ENCODE data around the gene ARHGAP15.

Gene ARHGAP15

DNA sequence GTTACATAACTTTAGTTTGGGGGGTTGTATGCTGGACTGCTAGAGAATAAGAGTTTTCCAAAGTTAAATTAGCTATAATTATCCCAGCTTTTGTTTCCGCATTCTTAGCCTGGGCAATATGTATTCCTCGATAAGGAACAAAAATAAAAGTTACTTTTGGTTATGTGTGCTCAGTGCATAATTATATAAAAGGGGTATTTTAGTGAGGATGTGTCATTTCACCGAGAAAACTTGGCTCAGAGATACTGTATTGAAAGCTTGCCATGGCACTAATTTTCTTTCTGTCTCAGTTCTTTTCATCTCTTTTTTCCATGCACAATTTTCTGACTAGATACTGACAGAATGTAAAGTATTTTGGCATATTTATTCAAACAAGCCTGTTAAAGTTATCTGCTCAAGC lies 28.2 kb downstream of the ARHGAP15 start:
- Histone ChIP-seq H3K18ac (ENCODE audit: low read length) (no peak overlapping the region), H3K9ac (ENCODE audit: low read depth, low read length, poor library complexity) (no peak overlapping the region), H4K91ac (ENCODE audit: low read depth, low read length, poor library complexity) (no peak overlapping the region), H2BK15ac (ENCODE audit: low read length) (no peak overlapping the region), H3K9me3 (replicated peaks in 1 of 2; ENCODE audit: control insufficient read depth in 2 of 2, insufficient read depth in 1 of 2, low read depth in 1 of 2, low read length in 2 of 2) (no peaks in the 10 kb centered on the region), H2AFZ (ENCODE audit: low read length) (no peak overlapping the region), H3K4ac (ENCODE audit: low read length) (no peak overlapping the region), H3K4me2 (ENCODE audit: insufficient read depth, low read length, poor library complexity, severe bottlenecking) (no peak overlapping the region), H3K27ac (replicated peaks; ENCODE audit: low read length) (no peak overlapping the region), H2BK120ac (ENCODE audit: low read depth, low read length) (no peak overlapping the region), H3K36me3 (replicated peaks in 1 of 2; ENCODE audit: control insufficient read depth in 2 of 2, insufficient read depth in 2 of 2, low read length in 2 of 2) (no peaks in the 10 kb centered on the region), H2BK12ac (ENCODE audit: low read length) (no peak overlapping the region), H3K4me1 (ENCODE audit: control insufficient read depth in 2 of 2, insufficient read depth in 1 of 2, low read depth in 1 of 2, low read length in 2 of 2) (peaks cover 0 to 4% of the 10 kb centered on the region in 2 donors), H3K79me1 (ENCODE audit: low read depth, low read length) (no peaks in the 10 kb centered on the region), H3K4me3 (ENCODE audit: low read length in 2 of 2) (no peak overlapping the region), H3K27me3 (ENCODE audit: control insufficient read depth in 3 of 3, insufficient read depth in 3 of 3, low read depth in 1 of 3, low read length in 3 of 3) (no peaks in the 10 kb centered on the region), H4K8ac (ENCODE audit: low read depth, low read length) (no peak overlapping the region), H3K14ac (ENCODE audit: low read length) (no peak overlapping the region), H2BK5ac (ENCODE audit: low read length) (no peak overlapping the region), H3K23ac (ENCODE audit: low read depth, low read length, poor library complexity) (no peak overlapping the region), H2AK5ac (ENCODE audit: low read depth, low read length) (no peak overlapping the region)
- no CpG with 5 or more reads among the region's 3 CpGs for WGBS, 2 donors (ENCODE audit: extremely low coverage in 2 of 2, insufficient read length in 2 of 2, insufficient replicate concordance in 1 of 2)
- no peak for DNase-seq (ENCODE audit: low spot score)

DNA sequence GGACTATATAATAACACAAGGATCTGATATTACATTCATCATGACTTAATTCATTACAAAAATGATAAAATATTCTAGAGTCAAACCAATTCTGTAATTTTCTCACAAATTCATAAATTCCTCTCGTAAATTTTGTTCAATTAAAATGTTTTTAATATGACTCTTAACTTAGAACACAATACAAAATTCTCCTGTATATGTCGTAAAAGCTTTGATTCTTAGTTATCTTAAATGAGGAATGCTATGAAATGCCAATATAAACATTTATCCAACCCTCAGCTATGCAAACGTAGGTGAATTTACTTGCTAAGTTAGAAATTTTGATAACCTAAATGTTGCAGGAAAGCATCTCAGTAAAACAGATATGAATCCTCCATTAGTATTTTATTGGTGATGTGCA lies 28.9 kb downstream of the ARHGAP15 start:
- H3K14ac ChIP-seq (ENCODE audit: low read length) = no peak overlapping the region
- H3K4ac ChIP-seq (ENCODE audit: low read length) = no peak overlapping the region

GRCh38 chr2:143158551-143159485 lies 29.6 kb downstream of the ARHGAP15 start:
- Histone ChIP-seq H3K23ac (ENCODE audit: low read depth, low read length, poor library complexity) (no peak overlapping the region), H4K91ac (ENCODE audit: low read depth, low read length, poor library complexity) (no peak overlapping the region), H3K4me2 (ENCODE audit: insufficient read depth, low read length, poor library complexity, severe bottlenecking) (no peak overlapping the region), H3K27me3 (ENCODE audit: control insufficient read depth in 3 of 3, insufficient read depth in 3 of 3, low read depth in 1 of 3, low read length in 3 of 3) (no peaks in the 10 kb centered on the region), H2BK15ac (ENCODE audit: low read length) (no peak overlapping the region), H3K14ac (ENCODE audit: low read length) (no peak overlapping the region), H2BK5ac (ENCODE audit: low read length) (no peak overlapping the region), H2AK5ac (ENCODE audit: low read depth, low read length) (no peak overlapping the region), H2BK12ac (ENCODE audit: low read length) (no peak overlapping the region), H3K4me3 (ENCODE audit: low read length in 2 of 2) (no peak overlapping the region), H3K9me3 (replicated peaks in 1 of 2; ENCODE audit: control insufficient read depth in 2 of 2, insufficient read depth in 1 of 2, low read depth in 1 of 2, low read length in 2 of 2) (no peaks in the 10 kb centered on the region), H3K18ac (ENCODE audit: low read length) (no peak overlapping the region), H3K4me1 (ENCODE audit: control insufficient read depth in 2 of 2, insufficient read depth in 1 of 2, low read depth in 1 of 2, low read length in 2 of 2) (peaks cover 0 to 4% of the 10 kb centered on the region in 2 donors), H2AFZ (ENCODE audit: low read length) (no peak overlapping the region), H2BK120ac (ENCODE audit: low read depth, low read length) (no peak overlapping the region), H3K36me3 (replicated peaks in 1 of 2; ENCODE audit: control insufficient read depth in 2 of 2, insufficient read depth in 2 of 2, low read length in 2 of 2) (no peaks in the 10 kb centered on the region), H4K8ac (ENCODE audit: low read depth, low read length) (no peak overlapping the region), H3K9ac (ENCODE audit: low read depth, low read length, poor library complexity) (no peak overlapping the region), H3K79me1 (ENCODE audit: low read depth, low read length) (no peaks in the 10 kb centered on the region), H3K4ac (ENCODE audit: low read length) (no peak overlapping the region), H3K27ac (replicated peaks; ENCODE audit: low read length) (no peak overlapping the region)
- WGBS, 2 donors (ENCODE audit: extremely low coverage in 2 of 2, insufficient read length in 2 of 2, insufficient replicate concordance in 1 of 2) = no CpG with 5 or more reads among the region's 10 CpGs
- DNase-seq (ENCODE audit: low spot score) = no peak

More for the DNA sequence above, 28.9 kb downstream of the ARHGAP15 start:
- Histone ChIP-seq H2BK120ac (ENCODE audit: low read depth, low read length) (no peak overlapping the region), H3K4me2 (ENCODE audit: insufficient read depth, low read length, poor library complexity, severe bottlenecking) (no peak overlapping the region), H3K9me3 (replicated peaks in 1 of 2; ENCODE audit: control insufficient read depth in 2 of 2, insufficient read depth in 1 of 2, low read depth in 1 of 2, low read length in 2 of 2) (no peaks in the 10 kb centered on the region), H2AK5ac (ENCODE audit: low read depth, low read length) (no peak overlapping the region), H2AFZ (ENCODE audit: low read length) (no peak overlapping the region), H3K4me3 (ENCODE audit: low read length in 2 of 2) (no peak overlapping the region), H2BK5ac (ENCODE audit: low read length) (no peak overlapping the region), H2BK12ac (ENCODE audit: low read length) (no peak overlapping the region), H3K36me3 (replicated peaks in 1 of 2; ENCODE audit: control insufficient read depth in 2 of 2, insufficient read depth in 2 of 2, low read length in 2 of 2) (no peaks in the 10 kb centered on the region), H3K23ac (ENCODE audit: low read depth, low read length, poor library complexity) (no peak overlapping the region), H3K9ac (ENCODE audit: low read depth, low read length, poor library complexity) (no peak overlapping the region), H3K79me1 (ENCODE audit: low read depth, low read length) (no peaks in the 10 kb centered on the region), H2BK15ac (ENCODE audit: low read length) (no peak overlapping the region), H4K8ac (ENCODE audit: low read depth, low read length) (no peak overlapping the region), H3K27me3 (ENCODE audit: control insufficient read depth in 3 of 3, insufficient read depth in 3 of 3, low read depth in 1 of 3, low read length in 3 of 3) (no peaks in the 10 kb centered on the region), H4K91ac (ENCODE audit: low read depth, low read length, poor library complexity) (no peak overlapping the region), H3K18ac (ENCODE audit: low read length) (no peak overlapping the region), H3K4me1 (ENCODE audit: control insufficient read depth in 2 of 2, insufficient read depth in 1 of 2, low read depth in 1 of 2, low read length in 2 of 2) (peaks cover 0 to 4% of the 10 kb centered on the region in 2 donors), H3K27ac (replicated peaks; ENCODE audit: low read length) (no peak overlapping the region)
- DNase-seq (ENCODE audit: low spot score) = no peak
- 100% methylated on average over 1 of the region's 3 CpGs; no CpG with 5 or more reads in 1 of the 2 donors for WGBS, 2 donors (ENCODE audit: extremely low coverage in 2 of 2, insufficient read length in 2 of 2, insufficient replicate concordance in 1 of 2)

DNA sequence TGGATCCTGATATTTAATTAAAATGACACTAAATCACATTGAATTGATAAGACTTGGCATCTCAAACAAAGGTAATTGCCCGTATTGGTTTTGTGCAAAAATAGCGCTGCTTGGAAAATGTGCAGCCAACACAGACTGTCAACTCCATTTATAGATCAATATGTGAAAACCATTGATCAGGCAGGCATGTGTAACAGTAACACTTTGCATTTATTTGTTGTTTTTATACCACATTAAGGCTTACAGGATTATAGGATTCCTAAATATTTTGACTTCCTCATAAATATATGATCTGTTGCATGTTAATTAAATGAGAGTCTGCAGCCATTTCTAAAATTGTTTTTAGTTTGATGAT lies 30.2 kb downstream of the ARHGAP15 start:
- Histone ChIP-seq H2BK15ac (ENCODE audit: low read length) (no peak overlapping the region), H3K4me3 (ENCODE audit: low read length in 2 of 2) (no peak overlapping the region), H2BK12ac (ENCODE audit: low read length) (no peak overlapping the region), H2BK5ac (ENCODE audit: low read length) (no peak overlapping the region), H4K91ac (ENCODE audit: low read depth, low read length, poor library complexity) (no peak overlapping the region), H4K8ac (ENCODE audit: low read depth, low read length) (no peak overlapping the region), H3K4me1 (ENCODE audit: control insufficient read depth in 2 of 2, insufficient read depth in 1 of 2, low read depth in 1 of 2, low read length in 2 of 2) (peaks cover 0 to 4% of the 10 kb centered on the region in 2 donors), H2AK5ac (ENCODE audit: low read depth, low read length) (no peak overlapping the region), H2AFZ (ENCODE audit: low read length) (no peak overlapping the region), H3K4me2 (ENCODE audit: insufficient read depth, low read length, poor library complexity, severe bottlenecking) (no peak overlapping the region), H2BK120ac (ENCODE audit: low read depth, low read length) (no peak overlapping the region), H3K27me3 (ENCODE audit: control insufficient read depth in 3 of 3, insufficient read depth in 3 of 3, low read depth in 1 of 3, low read length in 3 of 3) (no peaks in the 10 kb centered on the region), H3K9me3 (replicated peaks in 1 of 2; ENCODE audit: control insufficient read depth in 2 of 2, insufficient read depth in 1 of 2, low read depth in 1 of 2, low read length in 2 of 2) (no peaks in the 10 kb centered on the region), H3K9ac (ENCODE audit: low read depth, low read length, poor library complexity) (no peak overlapping the region), H3K18ac (ENCODE audit: low read length) (no peak overlapping the region), H3K23ac (ENCODE audit: low read depth, low read length, poor library complexity) (no peak overlapping the region), H3K79me1 (ENCODE audit: low read depth, low read length) (no peaks in the 10 kb centered on the region), H3K27ac (replicated peaks; ENCODE audit: low read length) (no peak overlapping the region), H3K36me3 (replicated peaks in 1 of 2; ENCODE audit: control insufficient read depth in 2 of 2, insufficient read depth in 2 of 2, low read length in 2 of 2) (no peaks in the 10 kb centered on the region), H3K4ac (ENCODE audit: low read length) (no peak overlapping the region), H3K14ac (ENCODE audit: low read length) (no peak overlapping the region)
- WGBS, 2 donors (ENCODE audit: extremely low coverage in 2 of 2, insufficient read length in 2 of 2, insufficient replicate concordance in 1 of 2) = no CpG with 5 or more reads among the region's 2 CpGs
- no peak for DNase-seq (ENCODE audit: low spot score)
